GM04504 (cell line): ENCODE results near the gene ADAM10.
"Not testable (repeated sequence)": the region's sequence is repeated elsewhere in the genome, so short reads cannot be mapped to it uniquely, and the experiment has no call there.

Experiments
- DNase-seq: peaks from one replicate; pipeline ENCODE4 v3.0.0-alpha.2; 2012; ENCODE audit warnings: low read depth

ADAM10 gene

GRCh38 chr15:58671186-58671585 lies 78.3 kb downstream of the ADAM10 start:
- DNase-seq: no peak

- no peak for DNase-seq
These were observed 80.4 kb downstream of the ADAM10 start for GRCh38 chr15:58669108-58669507.

GRCh38 chr15:58666957-58667356 lies 82.5 kb downstream of the ADAM10 start:
- no peak for DNase-seq

GRCh38 chr15:58665672-58666071 lies 83.8 kb downstream of the ADAM10 start:
- DNase-seq: no peak

GRCh38 chr15:58650102-58650501 lies 99.4 kb downstream of the ADAM10 start:
- no peak for DNase-seq

- no peak for DNase-seq
These were observed 100.3 kb downstream of the ADAM10 start for GRCh38 chr15:58649175-58649574.

- DNase-seq: no peak
These were observed 105.5 kb downstream of the ADAM10 start for GRCh38 chr15:58643996-58644395.

GRCh38 chr15:58641660-58642059 lies 107.8 kb downstream of the ADAM10 start:
- DNase-seq: no peak

GRCh38 chr15:58639992-58640391 lies 109.5 kb downstream of the ADAM10 start:
- DNase-seq: no peak

GRCh38 chr15:58639002-58639756 lies 110.3 kb downstream of the ADAM10 start:
- DNase-seq: no peak

GRCh38 chr15:58632789-58633188 lies 116.7 kb downstream of the ADAM10 start:
- no peak for DNase-seq

- DNase-seq: no peak
These were observed 118.2 kb downstream of the ADAM10 start for GRCh38 chr15:58631319-58631718.

GRCh38 chr15:58629625-58630024 lies 119.9 kb downstream of the ADAM10 start:
- no peak for DNase-seq

- no peak for DNase-seq
These were observed 121.1 kb downstream of the ADAM10 start for GRCh38 chr15:58628206-58628947.

GRCh38 chr15:58627701-58628100 lies 121.8 kb downstream of the ADAM10 start:
- no peak for DNase-seq

GRCh38 chr15:58627046-58627445 lies 122.5 kb downstream of the ADAM10 start:
- no peak for DNase-seq

GRCh38 chr15:58626378-58626777 lies 123.1 kb downstream of the ADAM10 start:
- DNase-seq: no peak

GRCh38 chr15:58622877-58623276 lies 126.6 kb downstream of the ADAM10 start:
- no peak for DNase-seq

GRCh38 chr15:58620268-58620667 lies 129.2 kb downstream of the ADAM10 start:
- DNase-seq: not testable (repeated sequence)

GRCh38 chr15:58616171-58616570 lies 133.3 kb downstream of the ADAM10 start:
- DNase-seq: no peak

GRCh38 chr15:58611731-58612676 lies 137.5 kb downstream of the ADAM10 start:
- no peak for DNase-seq

- no peak for DNase-seq
These were observed 140.8 kb downstream of the ADAM10 start for GRCh38 chr15:58608711-58609110.
